ENCODE measurements around the gene FAM186B. TPM values are rescaled to one million over a fixed set of nuclear protein-coding genes. Genes with fewer than 3 reads are reported as not detected.

Gene FAM186B
- polyA plus RNA-seq, 1 of the 3 experiments (the other 2 are of a cell fraction): 0.16 TPM

DNA sequence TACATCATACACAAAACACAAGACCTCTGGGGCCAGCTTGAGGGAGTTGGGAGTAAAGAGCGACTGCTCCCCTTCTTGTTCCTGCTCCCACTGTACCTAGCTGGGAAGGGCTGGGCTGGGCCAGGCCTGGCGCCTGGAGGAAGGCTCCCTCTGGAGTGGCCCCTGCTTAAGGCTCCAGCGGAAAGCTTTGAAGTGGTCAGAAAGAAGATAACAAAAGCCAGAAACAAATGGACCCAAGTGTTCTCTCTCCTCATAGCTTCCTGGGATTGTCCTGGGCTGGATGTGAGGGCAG is 43.2 kb upstream of the FAM186B start:
- H3K9ac ChIP-seq: no peak overlapping the region
- H3F3A ChIP-seq (replicated peaks; ENCODE audit: insufficient read depth): peaks cover 7% of the 10 kb centered on the region
- WGBS (ENCODE audit: low lambda C conversion rate): 100% methylated on average over 3 of the region's 3 CpGs
- H3K4me3 ChIP-seq (ENCODE audit: low read depth in 2 of 2, low read length in 1 of 2): no peak overlapping the region
- TF ChIP-seq SIN3A (IDR thresholded peaks at IDR 0.05; ENCODE audit: borderline replicate concordance, low read depth, low read length): no peak
- TF ChIP-seq RCOR1 (IDR thresholded peaks at IDR 0.05; ENCODE audit: low read length): no peak
- TF ChIP-seq RAD21 (IDR thresholded peaks at IDR 0.05; ENCODE audit: low read length): no peak
- no peak for TF ChIP-seq IRF3 (IDR thresholded peaks at IDR 0.05; ENCODE audit: low read depth, low read length)
- no peak for TF ChIP-seq NRF1 (IDR thresholded peaks at IDR 0.05; ENCODE audit: low read depth, low read length)
- TF ChIP-seq GATA2 (CRISPR knock-in tag; IDR thresholded peaks at IDR 0.05): no peak
- H3K9me3 ChIP-seq: no peaks in the 10 kb centered on the region
- ChIA-PET POLR2A (interaction anchor here (0.9 to 1.5 kb wide), 5 partner anchors 12 to 93 kb away, joined by 3 to 4 read pairs (median 4); partner anchors contain the start of gene TMBIM6), CTCF (interaction anchor here (0.7 to 30.5 kb wide), 7 partner anchors 12 to 318 kb away, joined by 3 to 590 read pairs (median 11); partner anchors contain the start of genes FMNL3 and TMBIM6)
- no peaks in the 10 kb centered on the region for H3K27me3 ChIP-seq (ENCODE audit: insufficient read depth)
- H3K27ac ChIP-seq (ENCODE audit: low read depth in 2 of 2, low read length in 1 of 2): no peak overlapping the region
- H3K79me2 ChIP-seq (ENCODE audit: insufficient read depth): no peaks in the 10 kb centered on the region
- H3K9me2 ChIP-seq: no peaks in the 10 kb centered on the region
- H3K4me1 ChIP-seq (ENCODE audit: control insufficient read depth in 1 of 2, insufficient read depth in 2 of 2, low read depth in 1 of 2, low read length in 1 of 2): peaks cover 0 to 5% of the 10 kb centered on the region in 2 experiments; a peak in 1 of 4 replicates
- no peak overlapping the region for H3K4me2 ChIP-seq
- peaks cover 25 to 77% of the 10 kb centered on the region in 2 experiments for H3K36me3 ChIP-seq (replicated peaks in 1 of 2; ENCODE audit: control insufficient read depth in 1 of 2, insufficient read depth in 2 of 2, low read length in 1 of 2)
- DNase-seq: no peak
- no peaks in the 10 kb centered on the region for H4K20me1 ChIP-seq (ENCODE audit: insufficient read depth)
- H2AFZ ChIP-seq (ENCODE audit: low read depth): no peak overlapping the region

DNA sequence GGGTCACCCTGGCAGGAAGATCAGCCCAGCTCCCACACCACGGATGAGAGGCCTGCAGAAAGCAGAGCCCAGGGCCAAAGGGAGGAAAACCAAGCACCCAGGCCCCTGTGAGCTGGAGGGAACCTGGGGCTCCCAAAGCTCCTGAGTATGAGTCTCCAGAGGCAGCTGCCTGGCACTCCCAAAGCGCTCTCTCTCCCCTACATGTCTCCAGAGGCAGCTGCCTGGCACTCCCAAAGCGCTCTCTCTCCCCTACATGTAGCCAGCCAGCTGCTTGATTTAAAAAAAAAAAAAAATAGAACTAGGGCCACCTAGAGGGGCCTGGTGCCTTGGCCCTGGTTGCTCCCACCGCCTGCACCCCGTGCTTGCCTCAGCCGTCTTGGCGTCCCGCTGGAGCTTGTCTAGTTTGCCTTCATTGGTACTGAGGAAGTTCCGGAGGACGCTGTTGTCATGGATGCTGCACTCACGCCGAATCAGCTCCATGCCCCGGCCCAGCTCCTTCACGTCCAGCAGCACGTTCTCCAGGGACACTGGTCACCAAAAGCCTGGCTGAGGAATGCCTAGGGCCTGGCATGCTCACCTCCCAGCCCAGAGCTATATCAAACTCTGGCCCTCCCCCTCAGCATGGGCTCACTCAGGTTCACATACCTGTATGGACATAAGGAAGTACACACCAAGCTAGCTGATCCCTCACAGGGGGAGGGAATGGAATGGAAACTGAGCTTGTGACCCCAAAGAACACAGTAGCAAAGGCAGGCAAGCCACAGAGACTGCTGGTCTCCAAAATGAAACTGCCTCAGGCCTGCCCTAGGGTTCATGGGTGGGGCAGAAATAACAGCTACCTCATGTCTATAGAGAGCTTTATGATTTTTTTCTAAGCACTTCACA is 42.6 kb upstream of the FAM186B start:
- TF ChIP-seq CTCF (IDR thresholded peaks at IDR 0.05): no peak
- TF ChIP-seq GATA2 (CRISPR knock-in tag; IDR thresholded peaks at IDR 0.05): no peak
- no peak for TF ChIP-seq TCF12 (IDR thresholded peaks at IDR 0.05)
- TF ChIP-seq RFX5 (IDR thresholded peaks at IDR 0.05; ENCODE audit: low read length): no peak
- no peak for TF ChIP-seq NRF1 (IDR thresholded peaks at IDR 0.05; ENCODE audit: low read depth, low read length)
- no peak for TF ChIP-seq NFIC (IDR thresholded peaks at IDR 0.05; ENCODE audit: borderline replicate concordance)
- TF ChIP-seq TEAD4 (IDR thresholded peaks at IDR 0.05; ENCODE audit: borderline replicate concordance, insufficient read depth): no peak
- TF ChIP-seq CHD2 (IDR thresholded peaks at IDR 0.05; ENCODE audit: low read length, partially characterized antibody): no peak
- Histone ChIP-seq H3K9me2 (no peaks in the 10 kb centered on the region), H3K4me1 (ENCODE audit: control insufficient read depth in 1 of 2, insufficient read depth in 2 of 2, low read depth in 1 of 2, low read length in 1 of 2) (peaks cover 0 to 5% of the 10 kb centered on the region in 2 experiments; a peak in 1 of 4 replicates), H3K79me2 (ENCODE audit: insufficient read depth) (no peaks in the 10 kb centered on the region), H3K27me3 (ENCODE audit: insufficient read depth) (no peaks in the 10 kb centered on the region), H2AFZ (ENCODE audit: low read depth) (no peak overlapping the region), H4K20me1 (ENCODE audit: insufficient read depth) (no peaks in the 10 kb centered on the region), H3K4me3 (ENCODE audit: low read depth in 2 of 2, low read length in 1 of 2) (no peak overlapping the region), H3K36me3 (replicated peaks in 1 of 2; ENCODE audit: control insufficient read depth in 1 of 2, insufficient read depth in 2 of 2, low read length in 1 of 2) (peaks cover 25 to 77% of the 10 kb centered on the region in 2 experiments), H3K9ac (no peak overlapping the region), H3F3A (replicated peaks; ENCODE audit: insufficient read depth) (peaks cover 7% of the 10 kb centered on the region), H3K9me3 (no peaks in the 10 kb centered on the region), H3K4me2 (no peak overlapping the region), H3K27ac (ENCODE audit: low read depth in 2 of 2, low read length in 1 of 2) (no peak overlapping the region; a peak in 1 of 4 replicates)
- POLR2A ChIA-PET: interaction anchor here (0.5 to 1.5 kb wide), 4 partner anchors 15 to 58 kb away, joined by 3 to 4 read pairs (median 4); no protein-coding TSS in a partner anchor
- CTCF ChIA-PET: interaction anchor here (0.7 to 30.5 kb wide), 7 partner anchors 11 to 319 kb away, joined by 3 to 590 read pairs (median 11); partner anchors contain the start of genes FMNL3 and TMBIM6
- 86% methylated on average over 7 of the region's 15 CpGs for WGBS (ENCODE audit: low lambda C conversion rate)
- no peak for DNase-seq
